Ovary (tissue), 9 donors: ENCODE results near the gene CASK. TPM values are rescaled to one million over a fixed set of nuclear protein-coding genes. Genes with fewer than 3 reads are reported as not detected.
"Not testable (repeated sequence)": the region's sequence is repeated elsewhere in the genome, so short reads cannot be mapped to it uniquely, and the experiment has no call there.

Experiments used
- DNase-seq, 5 donors: peaks; one replicate each; pipeline ENCODE4 v3.0.0-alpha.2; 2019 to 2020
- H3K27ac ChIP-seq, 2 donors: fragments of 200-600 bp; one replicate each; pipeline versions ENCODE4 v1.5.1 to v1.8.0; 2019 to 2022
- H3K27me3 ChIP-seq: fragments of 200-600 bp; one replicate; pipeline ENCODE4 v1.8.0; 2022
- H3K36me3 ChIP-seq: fragments of 200-600 bp; sonication (generic); one replicate; pipeline ENCODE4 v1.5.1; 2019
- H3K4me1 ChIP-seq: one replicate; pipeline ENCODE4 v1.8.1; 2013; ENCODE audit warnings: mild to moderate bottlenecking, moderate library complexity; ENCODE audit not compliant: insufficient read depth
- H3K4me3 ChIP-seq: fragments of 200-600 bp; sonication (generic); one replicate; pipeline ENCODE4 v1.5.1; 2017
- H3K9me3 ChIP-seq, 2 donors: fragments of 200-600 bp in 1 of 2; sonication (generic) in 1 of 2; one replicate each; pipeline versions ENCODE4 v1.5.1 to v1.8.1; 2013 to 2019; ENCODE audit warnings: mild to moderate bottlenecking in 1 of 2, moderate library complexity in 1 of 2
- CTCF ChIP-seq, 3 donors: fragments of 450-650 bp in 2 of 3; fragments of 200-600 bp in 1 of 3; IDR thresholded peaks; one replicate each; pipeline versions ENCODE4 v1.5.1 to v1.8.0; 2016 to 2022; ENCODE audit warnings: antibody characterized with exemption in 3 of 3, mild to moderate bottlenecking in 1 of 3
- EP300 ChIP-seq: sonication (generic); formaldehyde crosslinking; IDR thresholded peaks from one replicate; pipeline ENCODE4 v1.6.1; 2017; ENCODE audit warnings: antibody characterized with exemption
- POLR2A ChIP-seq: fragments of 450-650 bp; IDR thresholded peaks from one replicate; pipeline ENCODE4 v1.6.1; 2017; ENCODE audit warnings: antibody characterized with exemption, mild to moderate bottlenecking, moderate library complexity
- WGBS, 3 donors: extraction: QIAGEN DNeasy Blood & Tissue Kit in 1 of 3; methylation state at CpG; one replicate each; pipeline versions ENCODE4 v1.1.5 to v1.1.7; 2013 to 2017; 5-methylcytosine and 5-hydroxymethylcytosine counted together
- intact Hi-C, 4 donors: fragments of 100-400 bp; cut with DNase I; formaldehyde crosslinking; loops; one replicate each; pipeline versions ENCODE4 v1.11.0 to v1.15.1; 2022 to 2023
- polyA plus RNA-seq, 2 donors: library from polyadenylated mRNA; stranded (reverse); fragments of 200-250 nt in 1 of 2; fragments of 350-450 nt in 1 of 2; fragmentation: Illumina TruSeq in 1 of 2; extraction: RNeasy Lipid Tissue Mini Kit (QIAGEN cat#74804) in 1 of 2; gene quantifications; one replicate each; pipeline ENCODE4 v1.2.3, GENCODE V29; 2013 to 2014
- total RNA-seq, 7 donors: library from RNA; depleted of rRNA in 2 of 7; stranded (reverse); fragments of >200 nt in 2 of 7; fragmentation: NEBNext Ultra II Directional in 3 of 7; extraction: Animal tissue kit (Norgen Biotek cat#: 25700) in 3 of 7; gene quantifications; one replicate each; pipeline versions ENCODE4 v1.1.0 to v1.2.4, GENCODE V29; 2016 to 2023
- donor health status: DM: no; HTN: no; CAD: no; lungs with moderate emphysema.
- donor health status: DM: no; HTN: no; CAD: no.
- donor health status: Bipolar disorder and iron deficiency.
- donor health status: DM: yes; HTN: yes; CAD: no.
- donor health status: DM: no; HTN: no; CAD: no.
- donor health status: DM: yes; HTN: yes; CAD: no.

CASK gene
- total and polyA plus RNA-seq, 9 donors, result 11.3 to 70.9 (median 36.8) TPM

- 72 to 84% (median 77%) methylated on average over 2 of the region's 2 CpGs for WGBS, 3 donors
- DNase-seq, result no peak
- H3K36me3 ChIP-seq, result no peaks in the 10 kb centered on the region
- no peaks in the 10 kb centered on the region for H3K9me3 ChIP-seq
- no peak overlapping the region for H3K4me3 ChIP-seq
- intact Hi-C loops, result no loop called here
- H3K4me1 ChIP-seq, result no peaks in the 10 kb centered on the region
- no peaks in the 10 kb centered on the region for H3K27me3 ChIP-seq
- H3K27ac ChIP-seq, result no peak overlapping the region
- TF ChIP-seq CTCF (IDR thresholded peaks at IDR 0.05) (no peak), POLR2A (no peak), EP300 (no peak)
Observed at GRCh38 chrX:41664375-41664901, 258.9 kb downstream of the CASK start.

- H3K27ac ChIP-seq, result no peak overlapping the region
- intact Hi-C loops, result no loop called here
- no peaks in the 10 kb centered on the region for H3K9me3 ChIP-seq
- no peaks in the 10 kb centered on the region for H3K36me3 ChIP-seq
- no peak overlapping the region for H3K4me3 ChIP-seq
- H3K4me1 ChIP-seq, result no peaks in the 10 kb centered on the region
- no peak for DNase-seq
- WGBS, 3 donors, result 70 to 88% (median 74%) methylated on average over 2 of the region's 2 CpGs
- no peak for TF ChIP-seq POLR2A
- no peak for TF ChIP-seq EP300
- TF ChIP-seq CTCF (IDR thresholded peaks at IDR 0.05), result no peak
- H3K27me3 ChIP-seq, result no peaks in the 10 kb centered on the region
Observed at GRCh38 chrX:41661366-41662095, 261.8 kb downstream of the CASK start.

- Histone ChIP-seq H3K27ac (no peak overlapping the region), H3K27me3 (no peaks in the 10 kb centered on the region), H3K4me3 (no peak overlapping the region), H3K4me1 (no peaks in the 10 kb centered on the region), H3K9me3 (no peaks in the 10 kb centered on the region), H3K36me3 (no peaks in the 10 kb centered on the region)
- TF ChIP-seq POLR2A (no peak), CTCF (IDR thresholded peaks at IDR 0.05) (no peak), EP300 (no peak)
- intact Hi-C loops, result no loop called here
- no peak for DNase-seq
- 73 to 88% (median 82%) methylated on average over 4 of the region's 4 CpGs for WGBS, 3 donors
Observed at GRCh38 chrX:41655631-41656030, 267.7 kb downstream of the CASK start.

- WGBS, 3 donors, result 73 to 82% (median 81%) methylated on average over 4 of the region's 4 CpGs
- Histone ChIP-seq H3K36me3 (no peaks in the 10 kb centered on the region), H3K27me3 (no peaks in the 10 kb centered on the region), H3K4me1 (no peaks in the 10 kb centered on the region), H3K4me3 (no peak overlapping the region), H3K27ac (no peak overlapping the region), H3K9me3 (no peaks in the 10 kb centered on the region)
- intact Hi-C loops, result no loop called here
- DNase-seq, result no peak
- no peak for TF ChIP-seq POLR2A
Observed at GRCh38 chrX:41655101-41655500, 268.3 kb downstream of the CASK start.

- no peaks in the 10 kb centered on the region for H3K36me3 ChIP-seq
- no peak overlapping the region for H3K27ac ChIP-seq
- no peaks in the 10 kb centered on the region for H3K4me1 ChIP-seq
- no peak for TF ChIP-seq CTCF (IDR thresholded peaks at IDR 0.05)
- no peak for TF ChIP-seq EP300
- no peak for TF ChIP-seq POLR2A
- intact Hi-C loops, result no loop called here
- no peak overlapping the region for H3K4me3 ChIP-seq
- H3K27me3 ChIP-seq, result no peaks in the 10 kb centered on the region
- WGBS, 3 donors, result 82 to 85% (median 84%) methylated on average over 4 of the region's 4 CpGs
- no peaks in the 10 kb centered on the region for H3K9me3 ChIP-seq
- no peak for DNase-seq
Observed at GRCh38 chrX:41653125-41653524, 270.2 kb downstream of the CASK start.

- H3K27me3 ChIP-seq, H3K4me3 ChIP-seq, H3K36me3 ChIP-seq, H3K4me1 ChIP-seq, DNase-seq, H3K27ac ChIP-seq, H3K9me3 ChIP-seq, intact Hi-C loops: not testable (repeated sequence)
- 23 to 47% (median 30%) methylated on average over 2 of the region's 2 CpGs for WGBS, 3 donors
Observed at GRCh38 chrX:41646201-41646600, 277.2 kb downstream of the CASK start.
